ENCODE results near the gene CDC42.

DNA sequence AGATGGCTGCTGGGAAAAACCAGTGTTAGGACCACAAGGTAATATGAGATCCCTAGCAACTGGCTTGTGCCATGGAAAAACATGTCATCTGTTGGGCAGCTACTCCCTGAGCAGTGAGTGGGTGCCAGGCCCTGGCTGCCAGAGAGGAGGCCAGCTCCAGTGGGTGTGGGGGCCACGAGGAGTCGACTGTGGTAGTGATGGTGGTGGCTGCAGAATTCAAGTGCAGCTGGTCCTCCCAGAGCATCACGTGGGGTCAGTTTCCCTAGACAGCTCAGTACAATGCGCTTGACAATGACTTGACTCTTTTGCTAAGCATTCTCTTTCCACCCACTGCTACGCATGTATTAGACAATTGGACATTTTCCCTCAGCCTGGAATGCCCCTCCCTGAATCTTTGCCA lies 14.5 kb upstream of the CDC42 start:
- TF ChIP-seq HDAC6 (IDR thresholded peaks at IDR 0.05; ENCODE audit: low read depth, low read length) = no peak
- TF ChIP-seq ZNF343 (CRISPR knock-in tag; IDR thresholded peaks at IDR 0.05) = no peak
- no peak for TF ChIP-seq NKX3-1 (CRISPR knock-in tag; IDR thresholded peaks at IDR 0.05)

Measured in HepG2 (cell line).